GM19023 (cell line): ENCODE results near the gene SGCD.
"Not testable (repeated sequence)": the region's sequence is repeated elsewhere in the genome, so short reads cannot be mapped to it uniquely, and the experiment has no call there.

Source experiments
- ATAC-seq: cut with Tn5 transposase; IDR thresholded peaks from one replicate; pipeline ENCODE4 v1.9.1; 2021; ENCODE audit warnings: mild to moderate bottlenecking, moderate library complexity; ENCODE audit not compliant: unreplicated experiment

The SGCD gene

DNA sequence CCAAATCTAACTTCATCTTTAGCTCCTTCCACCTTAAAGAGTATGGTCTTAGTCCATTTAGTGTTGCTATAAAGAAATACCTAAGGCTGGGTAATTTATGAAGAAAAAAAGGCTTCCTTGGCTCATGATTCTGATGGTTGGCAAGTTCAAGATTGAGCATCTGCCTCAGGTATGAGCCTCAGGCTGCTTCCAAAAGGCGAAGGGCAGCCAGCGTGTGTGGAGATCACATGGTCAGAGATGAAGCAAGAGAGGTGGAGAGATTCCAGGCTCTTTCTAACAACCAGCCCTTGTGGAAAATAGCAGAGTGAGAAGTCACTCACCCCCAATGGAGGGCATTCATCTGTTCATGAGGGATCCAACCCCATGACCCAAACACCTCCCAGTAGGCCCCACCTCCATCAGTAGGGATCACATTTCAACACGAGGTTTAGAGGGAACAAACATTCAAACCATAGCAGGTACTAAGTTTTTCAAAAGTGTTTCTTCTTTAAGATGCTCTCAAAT lies 225.9 kb downstream of the SGCD start:
- ATAC-seq = no peak

DNA sequence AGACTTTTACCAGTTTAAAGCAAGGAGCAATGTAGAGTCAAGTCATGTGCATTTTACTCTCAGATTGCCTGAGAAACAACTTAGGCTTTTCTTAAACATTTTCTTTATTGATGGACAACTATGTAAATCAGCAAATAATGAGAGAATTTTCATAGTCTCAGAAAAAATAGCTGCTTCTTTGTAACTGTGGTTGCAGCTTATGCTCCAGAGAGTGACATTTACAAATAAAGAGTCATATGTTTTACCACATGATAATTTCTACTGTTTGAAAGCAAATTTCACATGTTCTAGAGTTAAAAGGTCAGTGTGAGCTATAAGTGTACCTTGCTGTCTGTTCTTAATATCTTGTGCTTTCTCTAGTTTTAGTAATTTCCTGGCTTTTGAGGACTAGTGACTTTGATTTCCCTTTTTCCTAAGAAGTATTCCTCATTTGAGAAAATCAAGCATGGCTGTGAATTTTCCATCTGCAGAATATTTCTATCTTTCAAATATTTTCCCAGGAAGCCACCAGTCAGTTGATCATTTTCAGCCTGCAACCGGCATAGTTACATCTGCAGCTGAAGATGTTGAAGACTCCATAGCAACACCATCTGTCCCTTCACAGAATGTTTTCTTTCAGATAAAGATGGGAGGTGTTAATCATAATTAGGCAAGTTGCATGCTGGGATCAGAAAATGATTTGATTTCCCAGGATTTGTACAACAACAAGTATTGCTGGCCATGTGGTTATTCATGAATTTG lies 229.9 kb downstream of the SGCD start:
- ATAC-seq = no peak

DNA sequence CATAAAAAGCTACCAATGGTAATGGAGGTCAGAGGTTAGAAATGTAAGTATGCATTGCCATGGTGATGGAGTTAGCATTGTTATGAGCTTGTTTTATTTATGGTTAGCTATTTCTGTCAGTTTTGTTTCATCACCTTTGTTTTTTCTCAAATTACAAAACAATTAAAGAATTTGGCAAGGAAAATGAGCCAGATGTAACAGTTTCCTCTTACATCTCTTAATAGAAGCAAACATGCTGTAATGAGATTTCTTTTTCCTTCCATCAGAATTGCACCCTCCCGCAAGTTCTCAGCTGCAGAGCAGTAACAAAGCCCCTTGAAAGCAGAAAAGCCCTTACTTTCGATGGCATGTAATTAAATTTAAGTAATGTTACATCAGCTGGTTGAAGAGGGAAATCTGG lies 233.0 kb downstream of the SGCD start:
- ATAC-seq = no peak

DNA sequence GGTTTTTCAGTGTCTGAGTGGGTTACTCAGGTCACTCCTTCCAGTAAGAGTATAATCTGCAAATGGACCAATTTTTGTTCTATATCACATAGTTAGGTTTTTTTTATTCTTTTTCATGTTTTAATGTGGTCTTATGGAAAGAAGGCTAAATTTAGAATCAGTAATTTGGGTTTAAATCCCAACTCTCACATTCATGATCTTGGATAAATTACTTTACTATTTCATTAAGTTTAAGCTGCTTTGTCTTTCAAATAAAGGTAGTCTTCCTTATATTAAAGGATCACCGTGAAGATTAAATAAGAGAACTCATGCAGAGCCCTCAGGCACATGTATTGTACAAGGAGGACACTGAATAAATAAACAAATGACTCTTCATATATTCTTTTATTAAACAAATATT lies 234.7 kb downstream of the SGCD start:
- no peak for ATAC-seq

DNA sequence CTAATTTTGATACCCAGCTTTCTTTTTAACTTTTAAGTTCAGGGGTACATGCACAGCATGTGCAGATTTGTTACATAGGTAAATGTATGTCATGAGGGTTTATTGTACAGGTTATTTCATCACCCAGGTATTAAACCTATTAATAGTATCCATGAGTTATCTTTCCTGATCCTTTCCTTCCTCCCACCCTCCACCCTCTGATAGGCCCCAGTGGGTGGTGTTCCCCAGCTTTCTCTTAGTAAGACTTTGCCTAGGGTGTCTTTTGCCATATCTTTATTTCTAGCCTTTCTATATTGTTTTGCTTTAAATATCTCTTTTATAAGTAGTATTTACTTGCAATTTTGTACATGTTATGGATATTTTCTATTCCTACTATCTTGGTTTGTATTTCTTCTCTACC lies 243.7 kb downstream of the SGCD start:
- ATAC-seq = no peak

DNA sequence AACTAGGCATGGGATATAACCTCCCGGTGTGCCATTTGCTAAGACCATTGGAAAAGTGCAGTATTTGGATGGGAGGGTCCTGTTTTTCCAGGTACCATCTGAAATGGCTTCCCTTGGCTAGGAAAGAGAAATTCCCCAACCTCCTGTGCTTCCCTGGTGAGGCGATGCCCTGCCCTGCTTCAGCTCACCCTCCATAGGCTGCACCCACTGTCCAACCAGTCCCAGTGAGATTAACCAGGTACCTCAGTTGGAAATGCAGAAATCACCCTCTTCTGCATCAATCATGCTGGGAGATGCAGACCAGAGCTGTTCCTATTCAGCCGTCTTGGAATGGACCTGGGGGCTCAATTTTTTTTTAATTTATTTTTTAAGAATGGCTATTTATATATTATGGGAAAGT lies 254.8 kb downstream of the SGCD start:
- no peak for ATAC-seq

DNA sequence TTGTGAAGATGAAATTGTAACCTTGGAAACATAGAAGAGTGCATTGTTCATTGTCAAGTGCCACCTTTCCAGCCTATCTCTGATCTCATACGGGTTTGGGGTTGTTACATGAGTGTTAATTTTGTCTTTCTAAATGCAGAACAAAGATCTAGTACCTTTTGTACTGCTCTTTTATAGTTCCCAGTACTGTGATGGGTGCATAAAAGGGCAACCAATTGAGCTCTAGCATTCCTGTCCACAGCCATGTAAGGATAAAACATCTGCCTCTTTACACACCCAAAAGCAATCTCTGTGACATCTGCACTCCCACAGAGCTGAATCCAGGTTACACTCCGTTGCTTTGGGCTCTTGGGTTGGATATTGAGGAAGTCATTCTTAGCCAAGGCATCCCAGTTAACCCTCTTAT lies 255.2 kb downstream of the SGCD start:
- ATAC-seq = no peak

DNA sequence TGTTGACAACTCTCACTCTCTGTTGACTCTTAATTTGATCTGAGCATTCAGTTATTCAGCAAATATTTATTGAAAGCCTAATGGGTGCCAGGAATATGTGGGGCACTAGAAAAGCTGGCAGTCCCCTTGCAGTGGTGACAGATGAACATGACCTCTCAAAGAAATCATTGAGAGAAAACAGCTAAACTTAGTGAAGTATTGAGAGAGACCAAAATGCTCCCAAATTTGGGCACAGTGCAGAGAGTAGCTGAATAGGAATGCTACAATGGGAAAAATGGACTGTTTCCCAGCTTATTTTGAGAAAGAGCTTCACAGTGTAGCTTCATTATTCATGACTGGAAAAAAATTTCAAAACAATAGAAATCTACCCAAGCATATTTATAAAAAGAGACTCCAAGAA lies 257.9 kb downstream of the SGCD start:
- ATAC-seq = no peak

DNA sequence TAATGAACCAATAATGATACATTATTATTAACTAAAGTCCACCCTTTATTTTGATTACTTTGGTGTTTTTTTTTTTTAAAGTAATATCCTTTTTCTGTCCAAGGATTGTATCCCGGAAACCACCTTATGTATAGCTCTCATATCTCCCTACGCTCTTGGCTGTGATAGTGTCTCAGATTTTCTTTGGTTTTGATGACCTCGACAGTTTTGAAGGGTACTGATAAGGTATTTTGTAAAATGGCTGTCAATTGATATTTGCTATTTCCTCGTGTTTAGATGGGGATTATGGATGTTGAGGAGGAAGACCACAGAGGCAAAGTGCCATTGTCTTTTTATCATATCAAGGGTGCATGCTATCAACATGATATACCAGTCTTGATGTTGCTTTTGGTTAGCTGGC lies 259.0 kb downstream of the SGCD start:
- no peak for ATAC-seq

DNA sequence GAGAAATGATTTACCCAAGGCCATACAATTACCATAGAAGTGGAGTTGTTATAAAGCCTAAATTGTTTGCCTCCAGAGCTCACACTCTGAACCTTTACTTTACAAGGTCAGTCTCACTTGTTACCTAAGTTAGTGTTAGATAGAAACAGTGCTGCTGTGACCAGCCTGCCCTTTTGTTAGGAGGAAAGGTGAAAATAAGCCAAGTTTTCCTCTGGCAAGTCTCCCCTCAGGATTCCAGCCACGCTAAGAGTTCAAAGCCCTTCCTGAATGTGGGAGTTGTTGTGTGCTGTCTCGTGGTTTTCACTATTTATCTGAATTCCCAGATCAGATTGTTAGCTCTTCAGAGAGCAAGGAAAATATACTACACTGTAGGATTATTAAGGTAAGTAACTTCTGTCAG lies 260.0 kb downstream of the SGCD start:
- ATAC-seq = no peak

DNA sequence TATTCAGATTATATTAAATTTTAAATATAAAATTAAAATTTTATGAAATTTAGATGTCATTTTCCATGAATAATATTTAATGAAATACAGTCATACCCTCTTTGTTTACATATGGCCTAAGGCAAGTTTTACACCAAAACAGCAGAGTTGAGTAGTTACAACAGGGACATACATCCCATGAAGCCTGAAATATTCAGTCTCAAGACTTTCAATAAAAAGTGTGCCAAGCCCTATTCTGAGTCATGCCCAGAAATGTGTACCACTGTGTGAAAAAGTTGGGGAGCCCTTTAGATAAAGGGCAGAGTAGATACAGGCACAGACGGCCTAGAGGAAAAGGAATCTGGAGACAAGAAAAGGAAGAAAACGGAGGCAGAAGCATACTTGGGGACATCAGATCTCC lies 261.3 kb downstream of the SGCD start:
- ATAC-seq = no peak

DNA sequence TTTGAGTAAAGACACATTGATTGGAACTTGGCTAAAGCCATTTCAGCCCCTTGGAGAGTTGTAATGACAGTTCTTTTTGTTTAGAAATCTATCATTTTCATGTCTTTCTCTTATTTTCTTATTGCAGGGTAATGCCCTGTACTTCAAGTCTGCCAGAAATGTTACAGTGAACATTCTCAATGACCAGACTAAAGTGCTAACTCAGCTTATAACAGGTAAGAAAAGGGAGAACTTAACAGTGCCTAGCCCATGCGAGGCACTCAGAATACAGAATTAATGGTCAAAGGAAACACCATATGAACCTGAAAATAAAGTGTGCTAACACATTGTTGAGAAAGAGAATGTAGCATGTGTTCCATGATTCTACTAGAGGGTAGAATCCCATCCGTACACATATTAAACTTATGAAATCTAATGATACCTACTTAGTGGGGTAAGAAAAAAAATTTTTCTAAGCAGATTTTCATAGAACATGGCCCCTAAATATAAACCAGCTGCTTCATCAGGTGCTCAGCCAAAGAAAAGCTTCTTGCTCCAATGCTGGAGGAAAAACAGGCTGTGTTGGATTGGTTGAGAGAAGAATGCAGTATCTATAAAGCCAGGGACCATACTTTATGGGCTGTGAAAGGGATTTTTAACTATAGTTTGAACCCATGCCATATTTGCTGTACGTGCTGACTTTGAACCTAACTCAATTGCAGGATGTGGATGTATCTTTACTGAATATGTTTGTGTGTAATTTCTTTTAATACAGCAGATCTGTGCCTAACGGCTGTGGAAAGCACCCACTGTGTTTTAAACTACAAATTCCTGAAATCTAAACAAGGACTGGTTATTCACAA lies 262.4 kb downstream of the SGCD start:
- no peak for ATAC-seq

DNA sequence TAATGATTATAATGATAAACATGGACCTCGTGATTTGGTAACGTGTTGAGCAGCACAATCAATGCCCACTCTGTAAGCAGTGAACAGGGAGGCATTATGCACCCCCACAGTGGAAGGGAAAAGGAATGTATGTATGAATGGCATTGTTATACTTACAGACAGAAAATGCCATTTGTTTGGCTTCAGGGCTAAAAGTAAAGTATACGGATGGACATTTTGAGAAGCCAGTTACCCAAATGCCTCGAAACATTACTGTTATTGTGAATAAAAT lies 262.9 kb downstream of the SGCD start:
- ATAC-seq = no peak

DNA sequence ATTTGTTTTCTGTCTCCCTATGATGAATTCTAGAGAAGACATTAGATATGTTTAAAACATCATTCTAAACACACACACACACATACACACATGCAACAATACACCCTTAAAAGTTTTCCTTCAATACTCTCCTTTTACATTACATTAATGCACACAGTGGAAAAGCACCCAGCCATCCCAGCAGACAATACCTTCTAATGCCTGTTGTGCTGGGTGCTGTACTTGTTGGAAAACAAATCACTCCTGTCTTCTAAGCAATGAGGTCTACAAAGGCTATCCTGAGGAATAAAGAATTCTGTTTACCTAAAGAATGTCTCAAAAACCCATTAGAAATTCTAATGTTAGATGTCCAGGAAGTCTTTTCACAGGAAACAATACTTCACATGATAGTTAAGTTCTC lies 264.0 kb downstream of the SGCD start:
- no peak for ATAC-seq

DNA sequence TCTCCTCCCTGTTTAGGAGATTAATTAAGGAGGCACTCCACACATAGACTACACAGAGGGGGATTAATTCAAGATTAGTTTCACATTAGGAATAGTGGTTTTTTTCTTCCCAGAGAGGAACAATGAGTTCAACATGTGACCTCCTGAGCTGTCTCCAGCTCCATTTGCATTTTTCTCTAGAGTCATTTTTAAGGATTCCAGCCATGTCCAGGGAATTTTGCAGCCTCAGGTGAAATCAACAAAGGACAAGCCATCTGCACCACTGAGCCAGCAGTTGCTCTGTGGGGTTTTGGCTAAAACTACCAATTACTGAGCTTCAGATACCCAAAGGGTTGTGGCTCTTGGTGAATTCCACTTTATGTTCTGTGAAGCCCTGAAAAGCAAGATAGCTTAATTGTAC lies 264.7 kb downstream of the SGCD start:
- ATAC-seq = no peak

DNA sequence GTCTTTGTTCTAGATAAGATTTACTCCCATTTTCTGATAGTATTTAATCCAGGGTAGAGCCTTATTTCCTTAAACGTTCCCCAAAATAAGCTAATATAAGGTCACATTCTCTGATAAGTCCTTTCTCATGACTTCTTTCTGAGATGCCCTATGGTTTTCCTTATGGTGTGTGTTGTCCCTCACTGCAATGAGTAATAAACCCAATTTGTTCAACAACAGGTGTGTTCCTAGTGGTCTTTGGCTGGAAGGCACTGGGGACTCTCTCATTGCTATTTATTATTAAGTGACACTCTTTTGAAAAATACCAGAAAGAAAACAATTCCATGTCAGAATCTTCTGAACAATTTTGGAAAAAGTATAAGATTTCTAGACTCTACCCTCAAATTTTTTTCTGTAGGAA lies 266.6 kb downstream of the SGCD start:
- no peak for ATAC-seq

DNA sequence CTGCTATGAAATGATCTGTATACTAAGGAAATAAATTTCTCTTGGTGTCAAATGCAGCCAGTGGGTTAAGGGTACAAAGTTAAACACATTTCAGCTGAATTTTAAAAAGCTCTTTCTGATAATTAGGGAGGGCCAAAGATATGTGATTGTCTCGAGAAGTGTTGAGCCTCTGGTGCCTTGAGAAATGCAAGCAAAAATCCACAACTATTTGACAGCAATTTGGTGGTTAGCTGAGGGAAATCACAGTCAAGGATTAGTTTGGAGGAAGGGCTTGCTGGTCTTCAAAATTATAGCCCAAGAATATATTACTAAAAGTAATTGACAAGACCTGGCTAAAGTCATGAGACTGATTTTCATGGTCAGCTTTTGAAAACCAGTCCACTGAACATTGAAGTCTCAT lies 267.4 kb downstream of the SGCD start:
- ATAC-seq = no peak

DNA sequence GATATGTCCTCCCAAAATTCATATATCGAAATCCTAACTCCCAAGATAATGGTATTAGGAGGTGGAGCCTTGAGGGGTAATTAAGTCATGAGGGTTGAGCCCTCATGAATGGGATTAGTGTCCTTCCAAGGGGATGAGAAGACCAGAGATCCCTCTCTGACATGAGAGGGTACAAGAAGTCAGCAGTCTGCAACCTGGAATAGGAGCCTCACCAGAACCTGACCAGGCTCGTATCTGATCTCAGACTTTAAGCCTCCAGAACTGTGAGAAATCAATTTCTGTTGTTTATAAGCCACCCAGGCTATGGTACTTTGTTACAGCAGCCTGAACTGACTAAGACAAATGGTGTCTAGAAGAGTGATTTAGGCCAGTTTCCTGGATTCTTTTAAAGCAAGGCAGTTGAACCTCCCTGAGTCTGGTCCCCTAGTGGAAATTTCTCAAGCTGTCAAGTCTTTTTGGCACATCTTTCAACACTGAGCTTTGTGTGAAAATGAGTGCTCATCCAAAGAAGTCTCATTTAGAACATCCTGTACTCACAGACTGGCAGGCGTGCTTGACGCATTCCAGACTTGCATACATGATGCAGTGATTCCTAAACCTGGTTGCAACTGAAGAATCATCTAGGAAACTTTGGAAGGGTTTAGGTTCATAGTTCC lies 268.3 kb downstream of the SGCD start:
- ATAC-seq = no peak

DNA sequence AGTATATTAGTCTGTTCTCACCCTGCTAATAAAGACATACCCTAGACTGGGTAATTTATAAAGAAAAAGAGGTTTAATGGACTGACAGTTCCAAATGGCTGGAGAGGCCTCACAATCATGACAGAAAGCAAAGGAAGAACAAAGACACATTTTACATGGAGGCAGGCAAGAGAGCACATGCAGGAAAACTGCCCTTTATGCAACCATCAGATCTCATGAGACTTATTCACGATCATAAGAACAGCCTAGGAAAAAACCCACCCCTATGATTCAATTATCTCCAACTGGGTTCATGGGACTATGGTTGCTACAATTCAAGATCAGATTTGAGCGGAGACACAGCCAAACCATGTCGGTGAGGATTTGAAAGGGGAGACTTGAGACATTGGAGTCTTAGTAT lies 270.3 kb downstream of the SGCD start:
- no peak for ATAC-seq

DNA sequence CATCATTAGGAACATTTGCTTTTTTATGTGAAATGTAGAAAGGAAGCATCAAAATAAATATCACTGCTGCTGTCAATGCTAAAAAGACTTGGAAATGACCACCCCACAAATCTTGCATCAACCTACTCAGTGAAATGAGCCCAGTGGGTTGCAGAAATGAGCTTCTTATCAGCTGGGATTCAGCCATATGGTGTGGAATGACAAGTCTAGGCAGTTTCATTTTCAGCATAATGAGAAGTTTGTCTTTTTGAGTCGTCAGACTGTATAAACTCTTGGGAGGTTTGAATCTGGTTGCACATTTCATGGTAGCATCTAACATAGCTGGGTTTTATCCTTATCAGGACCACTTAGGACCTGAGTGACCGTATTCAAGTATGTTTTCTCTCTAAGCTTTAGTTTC lies 272.0 kb downstream of the SGCD start:
- ATAC-seq = no peak

DNA sequence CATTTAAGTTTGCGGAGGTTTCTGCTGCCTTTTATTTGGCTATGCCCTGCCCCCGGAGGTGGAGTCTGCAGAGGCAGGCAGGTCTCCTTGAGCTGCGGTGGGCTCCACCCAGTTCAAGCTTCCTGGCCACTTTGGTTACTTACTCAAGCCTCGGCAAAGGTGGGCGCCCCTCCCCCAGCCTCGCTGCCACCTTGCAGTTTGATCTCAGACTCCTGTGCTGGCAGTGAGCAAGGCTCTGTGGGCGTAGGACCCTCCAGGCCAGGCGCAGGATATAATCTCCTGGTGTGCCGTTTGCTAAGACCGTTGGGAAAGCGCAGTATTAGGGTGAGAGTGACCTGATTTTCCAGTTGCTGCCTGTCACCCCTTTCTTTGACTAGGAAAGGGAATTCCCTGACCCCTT lies 283.6 kb downstream of the SGCD start:
- ATAC-seq = not testable (repeated sequence)

DNA sequence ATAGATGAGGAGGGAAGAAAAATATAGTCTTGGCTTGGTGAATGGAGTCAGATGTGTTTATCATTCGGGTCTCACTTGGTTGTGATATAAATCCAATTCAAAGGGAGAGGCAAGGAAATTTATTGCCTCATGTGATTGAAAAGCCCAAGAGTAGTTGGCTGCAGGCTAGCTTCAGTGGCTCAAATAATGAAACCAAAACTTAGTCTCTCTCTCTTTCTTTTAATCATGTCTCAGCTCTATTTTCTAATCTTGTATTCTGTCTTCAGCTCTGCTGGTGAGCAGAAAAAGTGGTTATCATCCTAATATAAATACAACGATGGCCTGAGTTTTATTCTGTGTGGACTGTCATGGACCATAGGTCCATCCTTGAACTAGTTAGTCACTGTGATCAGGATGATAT lies 288.9 kb downstream of the SGCD start:
- ATAC-seq = no peak
